HCT116 (cell line): ENCODE measurements around the gene SCAF1. TPM values are rescaled to one million over a fixed set of nuclear protein-coding genes. Genes with fewer than 3 reads are reported as not detected.

Source experiments
- ATAC-seq: fragments of 200-7000 bp; cut with Tn5 transposase; 2 replicates; pipeline ENCODE4 v1.9.1; 2020; ENCODE audit warnings: mild to moderate bottlenecking, moderate library complexity
- BruUV-seq: library from RNA; stranded (reverse); fragments of 400-500 nt; replicated peaks from 2 replicates; lab custom pipeline; 2021; lab: Mats Ljungman, UMichigan
- CTCF ChIA-PET: fragments of 300-600 bp; sonication (Branson Sonifier 250); formaldehyde crosslinking; loops from one replicate; lab custom pipeline; 2021; ENCODE audit warnings: antibody characterized with exemption; lab: Charles Lee
- POLR2A ChIA-PET: fragments of 300-600, 350-600 bp; sonication (Branson Sonifier 250); formaldehyde crosslinking; loops from one replicate; lab custom pipeline; 2021; ENCODE audit warnings: antibody characterized with exemption; lab: Charles Lee
- RAD21 ChIA-PET, 2 experiments: fragments of 300-600 bp; sonication (Branson Sonifier 250); formaldehyde crosslinking; loops; one replicate each; lab custom pipeline; 2023; ENCODE audit warnings: low total read pairs in 2 of 2; ENCODE audit not compliant: uncharacterized antibody in 2 of 2, unreplicated experiment in 2 of 2, low non-redundant PET in 1 of 2; lab: Charles Lee
- DNase-seq: peaks from one replicate; pipeline ENCODE4 v3.0.0-alpha.2; 2010; ENCODE audit warnings: low read depth, low spot score
- H2AFZ ChIP-seq: fragments of 200-600 bp; shearing (Covaris generic), sonication (generic); 2 replicates; pipeline ENCODE4 v1.6.1; 2017; ENCODE audit warnings: low read depth, mixed run types, mixed read lengths, antibody characterized with exemption, low read length; ENCODE audit not compliant: poor library complexity, severe bottlenecking
- H3K27ac ChIP-seq: 2 replicates; pipeline ENCODE4 v1.5.1; 2012; ENCODE audit warnings: low read depth, low read length
- H3K27me3 ChIP-seq: fragments of 200-600 bp; sonication (generic); 2 replicates; pipeline ENCODE4 v1.6.1; 2016; ENCODE audit warnings: mixed run types, low read length, mixed read lengths; ENCODE audit not compliant: insufficient read depth
- H3K36me3 ChIP-seq, 2 experiments: fragments of 200-500 bp in 1 of 2; fragments of 200-600 bp in 1 of 2; sonication (Bioruptor generic) in 1 of 2; sonication (generic) in 1 of 2; 2 replicates each; pipeline versions ENCODE4 v1.5.1 to v1.6.1; 2014 to 2016; ENCODE audit warnings: low read length in 2 of 2, inconsistent platforms in 1 of 2, mixed read lengths in 1 of 2, mixed run types in 1 of 2; ENCODE audit not compliant: insufficient read depth in 2 of 2, control insufficient read depth in 1 of 2
- H3K4me1 ChIP-seq, 2 experiments: fragments of 200-600 bp in 1 of 2; sonication (generic) in 1 of 2; 2 replicates each; pipeline versions ENCODE4 v1.5.1 to v1.6.1; 2012 to 2017; ENCODE audit warnings: low read length in 2 of 2, inconsistent platforms in 1 of 2, mild to moderate bottlenecking in 1 of 2, mixed read lengths in 1 of 2, mixed run types in 1 of 2, moderate library complexity in 1 of 2; ENCODE audit not compliant: insufficient read depth in 2 of 2, control insufficient read depth in 1 of 2
- H3K4me2 ChIP-seq: fragments of 200-600 bp; sonication (generic); 2 replicates; pipeline ENCODE4 v1.6.1; 2017; ENCODE audit warnings: mixed run types, low read length, mixed read lengths
- H3K4me3 ChIP-seq, 2 experiments: fragments of 200-600 bp in 1 of 2; sonication (generic) in 1 of 2; replicated peaks in 1 of 2; 2 replicates each; pipeline ENCODE4 v1.5.1; 2011 to 2016; ENCODE audit warnings: low read length in 2 of 2, control low read depth in 1 of 2, low read depth in 1 of 2, mild to moderate bottlenecking in 1 of 2, mixed read lengths in 1 of 2, mixed run types in 1 of 2
- H3K79me2 ChIP-seq: fragments of 200-600 bp; sonication (generic); 2 replicates; pipeline ENCODE4 v1.6.1; 2017; ENCODE audit warnings: mild to moderate bottlenecking, mixed run types, low read length, moderate library complexity, mixed read lengths; ENCODE audit not compliant: insufficient read depth
- H3K9ac ChIP-seq: fragments of 200-600 bp; sonication (generic); 2 replicates; pipeline ENCODE4 v1.6.1; 2016; ENCODE audit warnings: low read length, mixed read lengths
- H3K9me2 ChIP-seq: fragments of 200-600 bp; sonication (generic), shearing (Covaris generic); 2 replicates; pipeline ENCODE4 v1.6.1; 2017; ENCODE audit warnings: mixed run types, mild to moderate bottlenecking, moderate library complexity; ENCODE audit not compliant: insufficient read depth
- H3K9me3 ChIP-seq, 2 experiments: fragments of 200-500 bp in 1 of 2; fragments of 200-600 bp in 1 of 2; sonication (Bioruptor generic) in 1 of 2; sonication (generic) in 1 of 2; 2 replicates each; pipeline ENCODE4 v1.6.1; 2014 to 2017; ENCODE audit warnings: low read length in 2 of 2, mixed read lengths in 2 of 2, inconsistent platforms in 1 of 2, low read depth in 1 of 2, mild to moderate bottlenecking in 1 of 2, mixed run types in 1 of 2, moderate library complexity in 1 of 2; ENCODE audit not compliant: control insufficient read depth in 1 of 2, insufficient read depth in 1 of 2
- H4K20me1 ChIP-seq: fragments of 200-600 bp; sonication (generic), shearing (Covaris generic); 2 replicates; pipeline ENCODE4 v1.6.1; 2017; ENCODE audit warnings: mixed run types, mild to moderate bottlenecking, moderate library complexity; ENCODE audit not compliant: insufficient read depth
- CBX3 ChIP-seq: IDR thresholded peaks from 2 replicates; pipeline ENCODE4 v1.6.1; 2012; ENCODE audit warnings: low read depth
- EZH2phosphoT487 ChIP-seq: fragments of 200-600 bp; IDR thresholded peaks from 2 replicates; pipeline ENCODE4 v1.6.1; 2018; ENCODE audit warnings: antibody characterized with exemption, borderline replicate concordance
- TCF7L2 ChIP-seq: IDR thresholded peaks from 2 replicates; pipeline ENCODE4 v1.7.0; 2011; ENCODE audit warnings: borderline replicate concordance, inconsistent platforms; ENCODE audit not compliant: insufficient read depth, insufficient read length; ENCODE audit errors: extremely low read depth
- intact Hi-C: fragments of 100-400 bp; cut with micrococcal nuclease; formaldehyde crosslinking; loops from 2 replicates; pipeline ENCODE4 v1.10.0; 2022
- total RNA-seq: library from RNA; stranded (reverse); gene quantifications from one replicate; pipeline ENCODE4 v1.2.1, GENCODE V29; 2021; ENCODE audit not compliant: unreplicated experiment
- TF ChIP-seq, protein P1 (sequence below), 3 experiments: fragments of 200-600 bp in 1 of 3; sonication (generic) in 1 of 3; IDR thresholded peaks in 2 of 3; conservative IDR thresholded peaks in 1 of 3; 2 replicates each; pipeline ENCODE4 v1.5.1; 2012 to 2017; ENCODE audit warnings: low read depth in 2 of 3, low read length in 2 of 3, antibody characterized with exemption in 1 of 3, borderline replicate concordance in 1 of 3, control low read depth in 1 of 3, mild to moderate bottlenecking in 1 of 3, mixed read lengths in 1 of 3, mixed run types in 1 of 3, moderate library complexity in 1 of 3; ENCODE audit not compliant: insufficient read depth in 1 of 3

SCAF1 gene
- total RNA-seq, 1 experiment from 2014 or later, result 96.8 TPM

GRCh38 chr19:49639401-49640112 is 2.5 kb upstream of the SCAF1 start:
- H3K9me3 ChIP-seq, result no peaks in the 10 kb centered on the region
- RAD21 ChIA-PET, result interaction anchor here (1.1 to 1.8 kb wide), 2 partner anchors 37 to 46 kb away, joined by 6 read pairs; partner anchors contain the start of gene PRMT1 (in 1 of the 2)
- H3K79me2 ChIP-seq, result peaks cover 34% of the 10 kb centered on the region
- peak overlapping the region; percentile 98 for H3K27ac ChIP-seq
- no peak overlapping the region for H2AFZ ChIP-seq
- H3K4me3 ChIP-seq, result peak overlapping the region; percentile 68 to 92
- H4K20me1 ChIP-seq, result no peaks in the 10 kb centered on the region
- DNase-seq (no peak), ATAC-seq (no peak)
- POLR2A ChIA-PET, result interaction anchor here (0.7 to 4.7 kb wide), 24 partner anchors 9 to 851 kb away, joined by 3 to 92 read pairs (median 6); partner anchors contain the start of genes ALDH16A1, BCL2L12, DKKL1 and IRF3
- peak overlapping the region; percentile 99 for H3K9ac ChIP-seq
- intact Hi-C loops, result loop anchor here (1.0 to 2.0 kb wide), 5 partner anchors 25 to 73 kb away; partner anchors contain the start of genes NOSIP and PRRG2
- peak overlapping the region; percentile 92 for H3K4me2 ChIP-seq
- TF ChIP-seq, protein P1, sequence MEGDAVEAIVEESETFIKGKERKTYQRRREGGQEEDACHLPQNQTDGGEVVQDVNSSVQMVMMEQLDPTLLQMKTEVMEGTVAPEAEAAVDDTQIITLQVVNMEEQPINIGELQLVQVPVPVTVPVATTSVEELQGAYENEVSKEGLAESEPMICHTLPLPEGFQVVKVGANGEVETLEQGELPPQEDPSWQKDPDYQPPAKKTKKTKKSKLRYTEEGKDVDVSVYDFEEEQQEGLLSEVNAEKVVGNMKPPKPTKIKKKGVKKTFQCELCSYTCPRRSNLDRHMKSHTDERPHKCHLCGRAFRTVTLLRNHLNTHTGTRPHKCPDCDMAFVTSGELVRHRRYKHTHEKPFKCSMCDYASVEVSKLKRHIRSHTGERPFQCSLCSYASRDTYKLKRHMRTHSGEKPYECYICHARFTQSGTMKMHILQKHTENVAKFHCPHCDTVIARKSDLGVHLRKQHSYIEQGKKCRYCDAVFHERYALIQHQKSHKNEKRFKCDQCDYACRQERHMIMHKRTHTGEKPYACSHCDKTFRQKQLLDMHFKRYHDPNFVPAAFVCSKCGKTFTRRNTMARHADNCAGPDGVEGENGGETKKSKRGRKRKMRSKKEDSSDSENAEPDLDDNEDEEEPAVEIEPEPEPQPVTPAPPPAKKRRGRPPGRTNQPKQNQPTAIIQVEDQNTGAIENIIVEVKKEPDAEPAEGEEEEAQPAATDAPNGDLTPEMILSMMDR (IDR thresholded peaks at IDR 0.05 in 2 of 3, conservative IDR thresholded peaks at IDR 0.05 in 1 of 3; ENCODE audit: borderline replicate concordance in 1 of 3, insufficient read depth in 1 of 3, low read depth in 2 of 3, low read length in 2 of 3), result no peak
- TF ChIP-seq CBX3 (no peak), EZH2phosphoT487 (no peak), TCF7L2 (no peak)
- TF ChIP-seq, all 23 proteins: peak for 0
- CTCF ChIA-PET, result interaction anchor here (1.1 to 2.8 kb wide), 7 partner anchors 25 to 161 kb away, joined by 4 to 23 read pairs (median 11); partner anchors contain the start of gene PRMT1
- H3K27me3 ChIP-seq, result no peaks in the 10 kb centered on the region
- no peaks in the 10 kb centered on the region for H3K9me2 ChIP-seq
- BruUV-seq, result TSS peak; percentile 11
- H3K36me3 ChIP-seq, result peaks cover 0 to 5% of the 10 kb centered on the region in 2 experiments; a peak in 3 of 4 replicates
- H3K4me1 ChIP-seq, result peaks cover 15 to 45% of the 10 kb centered on the region in 2 experiments
